HT-29 (cell line): ENCODE measurements around the gene ACAP3. TPM values are rescaled to one million over a fixed set of nuclear protein-coding genes. Genes with fewer than 3 reads are reported as not detected.
A peak's percentile ranks its signal among the peaks of the same experiment; 100 is the strongest.

Experiments
- DNase-seq: peaks from one replicate; pipeline ENCODE4 v3.0.0-alpha.2; 2015; ENCODE audit warnings: low spot score
- total RNA-seq: library from RNA; depleted of rRNA; stranded (reverse); fragments of >200 nt; shearing (Covaris generic); gene quantifications from 2 replicates; pipeline ENCODE4 v1.2.3, GENCODE V29; 2014

The ACAP3 gene
- total RNA-seq, 1 experiment from 2014 or later, result 104 TPM

DNA sequence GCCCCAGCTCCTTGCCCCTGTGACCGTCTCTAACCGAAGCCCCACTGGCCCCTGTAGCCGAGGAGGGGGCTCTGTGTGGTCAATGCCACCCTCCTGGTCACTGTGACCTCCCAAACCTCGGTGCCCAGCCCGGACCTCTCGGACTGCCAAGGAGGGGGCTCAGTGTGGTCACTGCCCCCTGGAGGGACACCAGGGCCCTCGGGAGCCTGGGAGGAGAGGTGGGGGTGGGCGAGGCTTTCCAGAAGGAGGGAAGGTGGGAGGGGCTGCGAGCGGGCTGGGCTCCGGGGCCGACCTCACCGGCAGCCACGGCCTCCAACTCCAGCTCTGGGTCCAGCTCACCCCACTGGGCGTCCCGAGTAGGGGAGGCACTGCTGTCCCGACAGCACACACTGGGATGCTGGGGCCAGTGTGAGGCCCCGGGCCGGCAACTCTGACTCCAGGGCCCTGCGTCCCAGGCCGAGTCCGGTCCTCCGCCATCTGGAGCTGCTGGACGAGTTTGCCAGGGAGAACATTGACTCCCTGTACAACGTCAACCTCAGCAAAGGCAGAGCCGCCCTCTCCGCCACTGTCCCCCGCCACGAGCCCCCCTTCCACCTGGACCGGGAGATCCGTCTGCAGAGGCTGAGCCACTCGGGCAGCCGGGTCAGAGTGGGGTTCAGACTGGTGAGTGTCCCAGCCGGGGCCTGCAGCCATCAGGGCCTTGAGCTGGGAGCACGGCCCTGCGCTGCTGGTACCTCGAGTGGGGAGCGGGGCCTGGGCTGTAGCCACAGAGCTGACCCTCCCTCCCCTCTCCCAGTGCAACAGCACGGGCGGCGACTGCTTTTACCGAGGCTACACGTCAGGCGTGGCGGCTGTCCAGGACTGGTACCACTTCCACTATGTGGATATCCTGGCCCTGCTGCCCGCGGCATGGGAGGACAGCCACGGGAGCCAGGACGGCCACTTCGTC lies 21.1 kb downstream of the ACAP3 start:
- DNase-seq, result no peak

GRCh38 chr1:1285611-1286311 lies 22.0 kb downstream of the ACAP3 start:
- no peak for DNase-seq

DNA sequence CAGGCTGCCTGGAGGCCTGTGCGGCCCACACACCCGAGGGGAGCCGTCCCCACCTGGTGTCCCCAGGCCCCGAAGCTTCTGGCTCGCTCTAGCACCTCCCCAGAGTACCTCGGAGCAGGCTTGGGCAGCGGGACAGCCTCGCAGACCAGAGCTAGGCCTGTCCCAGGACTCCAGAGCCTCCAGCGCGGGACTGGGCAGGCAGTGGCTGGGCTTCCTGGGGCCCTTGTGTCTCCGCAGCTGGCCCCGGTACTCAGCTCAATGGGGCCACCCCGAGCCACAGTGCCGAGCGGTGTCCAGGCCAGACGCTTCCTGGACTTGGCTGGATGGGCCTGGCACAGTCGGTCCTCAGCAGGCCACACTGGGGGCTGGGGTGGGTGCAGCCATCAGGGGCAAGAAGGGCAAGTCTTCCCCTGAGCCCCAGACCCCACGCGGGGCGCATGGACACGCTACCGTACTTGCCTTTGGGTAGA lies 22.6 kb downstream of the ACAP3 start:
- no peak for DNase-seq

- no peak for DNase-seq
These were observed 23.3 kb downstream of the ACAP3 start for GRCh38 chr1:1284221-1285101.

- DNase-seq, result no peak
These were observed 23.9 kb downstream of the ACAP3 start for GRCh38 chr1:1283821-1284220.

- no peak for DNase-seq
These were observed 24.7 kb downstream of the ACAP3 start for GRCh38 chr1:1282998-1283397.

DNA sequence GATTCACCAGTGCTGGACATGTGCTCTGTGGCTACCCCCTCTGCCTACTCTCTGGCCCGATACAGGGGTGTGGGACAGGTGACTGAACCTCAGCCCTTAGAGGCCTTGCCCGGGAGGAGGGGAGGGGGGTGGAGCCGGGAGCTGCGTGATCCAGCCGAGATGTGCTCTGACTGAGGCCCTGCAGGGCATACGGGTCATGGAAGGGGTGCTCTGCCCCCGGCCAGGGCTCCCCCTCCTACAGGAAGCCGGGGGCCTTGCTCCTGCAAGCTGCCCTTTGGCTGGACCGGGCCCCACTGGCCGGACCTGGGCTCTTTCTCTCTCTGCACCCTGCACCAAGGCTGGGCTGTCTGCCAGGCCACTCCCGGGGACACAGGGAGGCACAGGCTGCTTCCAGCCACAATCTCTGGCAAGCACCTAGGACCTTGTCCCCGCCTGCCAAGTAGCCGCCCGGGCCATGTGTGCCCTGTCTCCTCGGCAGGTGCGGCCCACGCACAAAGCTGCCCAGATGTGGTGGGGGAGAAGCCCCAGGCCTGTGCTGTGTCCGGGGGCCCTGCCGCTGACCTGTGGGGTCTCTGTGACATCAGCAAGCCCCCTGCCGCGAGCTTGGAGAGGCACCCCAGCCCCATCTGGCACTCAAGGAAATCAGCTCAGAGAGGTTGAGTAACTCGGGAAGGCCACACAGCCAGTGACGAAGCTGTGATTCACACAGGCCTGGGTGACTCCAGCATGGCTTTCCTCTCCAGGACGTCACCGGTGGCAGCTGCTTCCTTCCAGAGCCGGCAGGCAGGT lies 26.0 kb downstream of the ACAP3 start:
- peak; percentile 58 for DNase-seq

GRCh38 chr1:1280782-1281481 lies 26.8 kb downstream of the ACAP3 start:
- DNase-seq, result no peak

GRCh38 chr1:1279028-1279427 lies 28.7 kb downstream of the ACAP3 start:
- no peak for DNase-seq

- no peak for DNase-seq
These were observed 29.1 kb downstream of the ACAP3 start for GRCh38 chr1:1278620-1279019.

GRCh38 chr1:1275836-1276235 lies 31.9 kb downstream of the ACAP3 start:
- DNase-seq, result no peak

- DNase-seq, result no peak
These were observed 32.7 kb downstream of the ACAP3 start for GRCh38 chr1:1274931-1275431.

DNA sequence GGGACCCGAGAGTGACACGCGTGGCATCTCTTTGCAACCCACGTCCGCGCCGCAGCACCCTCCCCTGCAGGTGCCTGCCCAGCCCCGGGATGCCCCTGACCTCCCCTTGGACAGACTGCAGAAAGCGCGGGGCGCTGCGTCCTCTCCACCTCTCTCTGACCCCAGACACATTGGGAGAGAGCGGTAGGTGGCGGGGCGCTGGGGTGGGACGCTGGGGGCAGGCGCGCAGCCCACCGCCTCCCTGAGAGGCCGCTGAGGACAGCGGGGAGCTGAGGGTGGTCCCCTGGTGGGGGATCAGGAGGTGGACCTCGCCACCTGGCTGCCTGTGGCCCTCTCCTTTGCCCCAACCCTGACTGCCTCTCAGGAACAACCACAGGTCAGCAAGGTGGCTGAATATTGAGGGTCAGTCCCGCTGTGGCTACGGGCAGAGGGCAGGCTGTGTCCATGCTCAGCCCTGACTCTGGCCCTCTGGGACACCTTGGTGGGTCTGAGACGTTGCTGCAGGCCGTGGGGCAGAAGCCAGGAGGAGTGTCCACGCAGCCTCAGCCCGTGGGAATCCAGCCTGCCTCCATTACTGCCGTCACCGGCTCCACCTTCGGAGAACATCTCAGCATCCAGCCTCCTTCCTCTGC lies 33.3 kb downstream of the ACAP3 start:
- DNase-seq, result no peak

DNA sequence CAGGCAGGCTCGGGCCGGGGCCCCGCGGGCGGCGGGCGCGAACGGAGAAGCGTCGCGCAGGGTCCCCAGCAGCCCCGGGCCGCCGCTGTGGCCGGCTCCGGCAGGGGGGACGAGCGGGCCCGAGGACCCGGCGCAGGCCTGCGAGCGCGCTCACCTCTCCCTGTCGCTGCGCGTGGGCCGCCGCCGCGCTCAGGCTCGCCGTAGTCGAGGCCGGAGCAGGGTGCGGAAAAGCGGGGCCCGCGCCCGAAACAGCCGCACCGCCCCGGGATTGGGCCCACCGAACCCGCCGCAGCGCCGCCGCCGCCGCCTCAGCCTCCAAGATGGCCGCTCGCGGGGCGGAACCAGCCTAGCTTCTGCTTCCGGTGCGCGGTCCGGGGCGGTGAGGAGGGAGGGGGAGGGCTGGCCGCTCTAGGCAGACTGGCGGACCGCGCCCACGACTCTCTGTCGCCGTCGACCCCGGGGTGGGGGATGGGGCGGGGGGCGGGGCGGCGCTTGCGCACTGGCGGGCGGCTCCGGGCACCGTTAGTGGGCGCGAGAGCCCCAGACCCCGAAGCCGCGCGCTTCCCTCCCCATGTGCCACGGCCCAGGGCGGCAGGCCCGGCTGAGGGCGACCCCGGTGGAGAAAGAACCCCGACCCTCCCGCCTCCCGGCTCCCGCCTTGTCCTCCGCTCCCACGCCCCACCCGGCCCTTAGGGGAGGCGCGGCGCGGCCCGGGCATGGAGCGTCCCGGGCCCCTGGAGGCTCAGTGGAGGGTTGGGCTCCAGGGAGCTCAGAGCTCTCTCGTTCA lies 34.0 kb downstream of the ACAP3 start, which contains the start of gene UBE2J2:
TSS of gene UBE2J2 (minus strand) at position 343 of the 787 bp plus-strand sequence. CDS start 5,862 bp downstream, outside the sequence.
- peak; percentile 78 for DNase-seq

DNA sequence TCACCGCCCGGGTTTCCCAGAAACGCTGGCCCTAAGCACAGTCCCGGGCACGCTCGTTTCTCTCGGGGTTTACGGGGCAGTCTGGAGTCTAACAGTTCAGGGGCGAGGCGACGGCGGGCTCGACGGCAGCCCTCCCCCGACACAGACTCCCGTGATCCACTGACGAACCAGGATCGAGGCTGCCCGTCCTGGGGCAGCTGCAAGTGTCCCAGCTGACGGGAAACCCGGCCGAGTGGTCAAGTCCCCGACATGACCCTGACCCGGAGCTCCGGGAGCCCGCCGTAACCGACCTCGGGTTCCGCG lies 34.6 kb downstream of the ACAP3 start:
- no peak for DNase-seq

GRCh38 chr1:1272341-1273208 lies 35.2 kb downstream of the ACAP3 start:
- peak; percentile 38 for DNase-seq

DNA sequence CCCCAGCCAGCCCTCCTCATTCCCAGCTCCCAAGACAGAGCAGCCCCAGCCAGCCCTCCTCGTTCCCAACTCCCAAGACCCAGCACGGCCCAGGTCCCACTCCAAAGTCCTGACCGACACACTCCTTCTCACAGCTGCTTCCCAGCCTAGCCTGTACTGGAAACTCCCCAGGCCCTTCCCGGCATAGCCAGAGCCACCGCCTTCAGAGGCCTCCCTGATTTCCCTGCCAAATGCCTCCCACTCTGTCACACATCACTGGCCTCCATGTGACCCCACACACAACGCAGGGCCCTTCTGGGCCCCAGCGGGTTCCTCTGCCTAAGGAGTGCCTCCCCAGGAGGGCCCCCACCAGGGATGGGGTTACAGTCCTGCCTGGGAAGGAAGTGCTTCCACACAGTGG lies 36.9 kb downstream of the ACAP3 start:
- DNase-seq, result no peak

DNA sequence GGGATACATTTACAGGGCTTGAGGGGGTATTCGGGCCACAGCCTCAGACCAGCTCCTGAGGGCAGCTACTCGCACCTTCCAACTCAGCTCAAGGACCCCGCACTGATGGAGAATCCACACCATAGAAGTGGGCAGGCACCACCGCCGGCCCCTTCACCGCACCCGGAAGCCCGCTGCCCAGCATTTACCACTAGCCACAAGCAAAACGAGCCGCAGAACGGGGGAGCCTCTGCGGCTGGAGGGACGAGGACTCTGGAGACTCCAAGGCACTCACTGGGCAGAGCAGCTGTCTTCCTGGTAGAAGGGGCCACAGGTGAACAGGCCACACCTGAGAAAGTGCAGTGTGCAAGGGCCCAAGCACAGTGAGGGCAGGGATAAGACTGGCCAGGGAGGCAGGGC lies 39.4 kb downstream of the ACAP3 start:
- no peak for DNase-seq
